NB4 (cell line): ENCODE measurements around the gene TANC2.

Experiments
- DNase-seq: peaks from one replicate; pipeline ENCODE4 v3.0.0; 2010; ENCODE audit warnings: low read depth
- H3K4me3 ChIP-seq: one replicate; pipeline ENCODE4 v1.5.1; 2011; ENCODE audit warnings: mild to moderate bottlenecking, low read depth, low read length, moderate library complexity
- MAX ChIP-seq: IDR thresholded peaks from 2 replicates; pipeline ENCODE4 v1.6.1; 2011; ENCODE audit warnings: low read depth, low read length
- MYC ChIP-seq: IDR thresholded peaks from 2 replicates; pipeline ENCODE4 v1.6.1; 2011; ENCODE audit warnings: low read depth, low read length
- POLR2A ChIP-seq: IDR thresholded peaks from 2 replicates; pipeline ENCODE4 v1.6.1; 2011; ENCODE audit warnings: mild to moderate bottlenecking; ENCODE audit not compliant: insufficient read length; ENCODE audit errors: extremely low read depth
- TF ChIP-seq, protein P1 (sequence below): IDR thresholded peaks from one replicate; pipeline ENCODE4 v1.5.1; 2012; ENCODE audit warnings: low read depth, low read length

The TANC2 gene

DNA sequence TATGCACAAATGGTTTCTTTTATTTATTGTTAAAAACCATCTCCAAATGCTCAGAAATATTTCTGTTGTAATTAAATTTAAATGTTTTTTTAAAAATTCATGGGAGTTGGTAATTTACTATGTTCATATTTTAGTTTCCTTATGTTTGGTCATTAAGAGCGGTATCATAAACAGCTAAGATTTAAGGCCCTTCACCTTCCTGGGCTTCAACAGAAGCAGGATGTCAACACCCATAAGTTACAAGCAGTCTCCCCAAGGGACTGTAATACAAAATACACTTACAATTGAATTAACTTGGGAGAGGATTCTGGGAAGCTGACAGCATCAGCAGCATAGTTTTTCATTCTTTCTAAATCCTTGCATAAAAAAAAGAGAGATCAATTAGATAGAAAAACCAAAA is 30.9 kb upstream of the TANC2 start:
- TF ChIP-seq MYC (no peak), POLR2A (no peak), MAX (no peak)
- TF ChIP-seq, protein P1, sequence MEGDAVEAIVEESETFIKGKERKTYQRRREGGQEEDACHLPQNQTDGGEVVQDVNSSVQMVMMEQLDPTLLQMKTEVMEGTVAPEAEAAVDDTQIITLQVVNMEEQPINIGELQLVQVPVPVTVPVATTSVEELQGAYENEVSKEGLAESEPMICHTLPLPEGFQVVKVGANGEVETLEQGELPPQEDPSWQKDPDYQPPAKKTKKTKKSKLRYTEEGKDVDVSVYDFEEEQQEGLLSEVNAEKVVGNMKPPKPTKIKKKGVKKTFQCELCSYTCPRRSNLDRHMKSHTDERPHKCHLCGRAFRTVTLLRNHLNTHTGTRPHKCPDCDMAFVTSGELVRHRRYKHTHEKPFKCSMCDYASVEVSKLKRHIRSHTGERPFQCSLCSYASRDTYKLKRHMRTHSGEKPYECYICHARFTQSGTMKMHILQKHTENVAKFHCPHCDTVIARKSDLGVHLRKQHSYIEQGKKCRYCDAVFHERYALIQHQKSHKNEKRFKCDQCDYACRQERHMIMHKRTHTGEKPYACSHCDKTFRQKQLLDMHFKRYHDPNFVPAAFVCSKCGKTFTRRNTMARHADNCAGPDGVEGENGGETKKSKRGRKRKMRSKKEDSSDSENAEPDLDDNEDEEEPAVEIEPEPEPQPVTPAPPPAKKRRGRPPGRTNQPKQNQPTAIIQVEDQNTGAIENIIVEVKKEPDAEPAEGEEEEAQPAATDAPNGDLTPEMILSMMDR = no peak

GRCh38 chr17:62935523-62935922 is 30.5 kb upstream of the TANC2 start:
- no peak for TF ChIP-seq POLR2A
- no peak for TF ChIP-seq MYC
- TF ChIP-seq MAX = no peak
- TF ChIP-seq, protein P1 = no peak
- DNase-seq = no peak
- H3K4me3 ChIP-seq = no peak overlapping the region

More for the DNA sequence above, 30.9 kb upstream of the TANC2 start:
- DNase-seq = no peak
- H3K4me3 ChIP-seq = no peak overlapping the region

DNA sequence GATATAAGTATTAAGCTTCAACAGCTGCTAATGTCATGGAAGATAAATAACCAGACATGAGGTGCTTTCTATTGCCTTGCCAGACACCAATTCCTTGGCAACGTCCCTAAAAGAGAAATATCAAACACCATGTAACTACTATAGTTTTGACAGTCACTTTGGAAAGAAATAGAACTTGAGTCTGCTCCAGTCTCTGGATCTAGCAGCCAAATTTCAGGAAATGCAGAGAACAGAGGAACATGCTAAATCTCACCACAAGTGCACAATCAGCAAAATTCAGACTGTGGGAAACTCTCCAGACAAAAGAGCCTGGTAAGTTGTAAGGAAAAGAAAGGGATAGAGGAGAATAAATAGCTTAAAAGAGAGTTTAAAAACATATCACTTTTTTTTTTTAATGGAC is 28.4 kb upstream of the TANC2 start:
- no peak for DNase-seq
- no peak for TF ChIP-seq MYC
- TF ChIP-seq, protein P1 = no peak
- no peak for TF ChIP-seq POLR2A
- TF ChIP-seq MAX = no peak
- H3K4me3 ChIP-seq = no peak overlapping the region

- TF ChIP-seq, protein P1 = no peak
- TF ChIP-seq MYC = no peak
- TF ChIP-seq MAX = no peak
- TF ChIP-seq POLR2A = no peak
- no peak overlapping the region for H3K4me3 ChIP-seq
- no peak for DNase-seq
Measured at GRCh38 chr17:62941358-62941991, 24.6 kb upstream of the TANC2 start.

- TF ChIP-seq, protein P1 = no peak
- TF ChIP-seq MAX = no peak
- no peak for TF ChIP-seq POLR2A
- no peak for TF ChIP-seq MYC
- H3K4me3 ChIP-seq = no peak overlapping the region
- DNase-seq = no peak
Measured at GRCh38 chr17:62948370-62948769, 17.7 kb upstream of the TANC2 start.

GRCh38 chr17:62949036-62949435 is 17.0 kb upstream of the TANC2 start:
- DNase-seq = no peak
- no peak for TF ChIP-seq POLR2A
- TF ChIP-seq MYC = no peak
- no peak for TF ChIP-seq MAX
- no peak overlapping the region for H3K4me3 ChIP-seq
